A172 (cell line): Measurements from ENCODE around the gene ARHGAP10. TPM values are rescaled to one million over a fixed set of nuclear protein-coding genes. Genes with fewer than 3 reads are reported as not detected.
"Not testable (repeated sequence)": the region's sequence is repeated elsewhere in the genome, so short reads cannot be mapped to it uniquely, and the experiment has no call there.

Source experiments
- DNase-seq: peaks from one replicate; pipeline ENCODE4 v3.0.0-alpha.2; 2015; ENCODE audit warnings: low spot score
- total RNA-seq: library from RNA; depleted of rRNA; stranded (reverse); fragments of >200 nt; shearing (Covaris generic); gene quantifications from 2 replicates; pipeline ENCODE4 v1.2.3, GENCODE V29; 2014

ARHGAP10 gene
- total RNA-seq, 1 experiment from 2014 or later, result 9.1 TPM

- DNase-seq, result no peak
Measured at GRCh38 chr4:148064451-148064850, 332.6 kb downstream of the ARHGAP10 start.

GRCh38 chr4:148065075-148065474 lies 333.2 kb downstream of the ARHGAP10 start:
- DNase-seq, result no peak

- DNase-seq, result no peak
Measured at GRCh38 chr4:148067301-148067916, 335.5 kb downstream of the ARHGAP10 start.

- no peak for DNase-seq
Measured at GRCh38 chr4:148068065-148068911, 336.4 kb downstream of the ARHGAP10 start.

- DNase-seq, result no peak
Measured at GRCh38 chr4:148069086-148069894, 337.4 kb downstream of the ARHGAP10 start.

GRCh38 chr4:148069895-148070178 lies 337.9 kb downstream of the ARHGAP10 start:
- no peak for DNase-seq

GRCh38 chr4:148071009-148071408 lies 339.1 kb downstream of the ARHGAP10 start:
- DNase-seq, result no peak

GRCh38 chr4:148072789-148073188 lies 340.9 kb downstream of the ARHGAP10 start:
- DNase-seq, result no peak

GRCh38 chr4:148073349-148073748 lies 341.5 kb downstream of the ARHGAP10 start:
- DNase-seq, result no peak

- no peak for DNase-seq
Measured at GRCh38 chr4:148074462-148074861, 342.6 kb downstream of the ARHGAP10 start.

- no peak for DNase-seq
Measured at GRCh38 chr4:148075438-148075837, 343.6 kb downstream of the ARHGAP10 start.

GRCh38 chr4:148076964-148077363 lies 345.1 kb downstream of the ARHGAP10 start:
- DNase-seq, result no peak

GRCh38 chr4:148077581-148077980 lies 345.7 kb downstream of the ARHGAP10 start:
- no peak for DNase-seq

- DNase-seq, result no peak
Measured at GRCh38 chr4:148078061-148078460, 346.2 kb downstream of the ARHGAP10 start.

GRCh38 chr4:148079961-148080360 lies 348.1 kb downstream of the ARHGAP10 start:
- DNase-seq, result no peak

GRCh38 chr4:148081267-148081666 lies 349.4 kb downstream of the ARHGAP10 start:
- DNase-seq, result no peak

- DNase-seq, result no peak
Measured at GRCh38 chr4:148081745-148082144, 349.9 kb downstream of the ARHGAP10 start.

- not testable (repeated sequence) for DNase-seq
Measured at GRCh38 chr4:148083073-148083472, 351.2 kb downstream of the ARHGAP10 start.

- DNase-seq, result no peak
Measured at GRCh38 chr4:148089624-148090023, 357.7 kb downstream of the ARHGAP10 start.

GRCh38 chr4:148090029-148090428 lies 358.1 kb downstream of the ARHGAP10 start:
- DNase-seq, result no peak

- DNase-seq, result no peak
Measured at GRCh38 chr4:148090503-148091476, 358.9 kb downstream of the ARHGAP10 start.
